ENCODE measurements around the gene GPALPP1.

Gene GPALPP1

DNA sequence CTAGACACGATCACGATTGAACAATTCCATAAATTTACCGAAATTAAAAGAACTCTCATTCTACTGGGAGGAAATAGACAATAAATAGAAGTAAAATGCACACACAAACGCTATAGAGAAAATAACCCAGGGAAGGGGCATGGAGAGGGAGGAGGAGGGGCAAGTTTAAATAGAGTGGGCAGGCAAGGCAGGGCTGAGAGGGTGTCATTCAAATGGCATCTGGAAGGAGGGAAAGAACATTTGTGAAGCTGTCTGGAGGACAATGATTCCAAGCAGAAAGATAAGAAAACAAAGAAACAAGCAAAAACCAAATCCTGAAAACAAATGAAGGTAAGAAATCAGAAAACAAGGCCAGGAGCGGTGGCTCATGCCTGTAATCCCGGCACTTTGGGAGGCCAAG, 85.4 kb downstream of the GPALPP1 start:
- no peak overlapping the region for H3K4me3 ChIP-seq (ENCODE audit: low read length)
- DNase-seq (ENCODE audit: low read depth) = no peak
- TF ChIP-seq, protein P1, sequence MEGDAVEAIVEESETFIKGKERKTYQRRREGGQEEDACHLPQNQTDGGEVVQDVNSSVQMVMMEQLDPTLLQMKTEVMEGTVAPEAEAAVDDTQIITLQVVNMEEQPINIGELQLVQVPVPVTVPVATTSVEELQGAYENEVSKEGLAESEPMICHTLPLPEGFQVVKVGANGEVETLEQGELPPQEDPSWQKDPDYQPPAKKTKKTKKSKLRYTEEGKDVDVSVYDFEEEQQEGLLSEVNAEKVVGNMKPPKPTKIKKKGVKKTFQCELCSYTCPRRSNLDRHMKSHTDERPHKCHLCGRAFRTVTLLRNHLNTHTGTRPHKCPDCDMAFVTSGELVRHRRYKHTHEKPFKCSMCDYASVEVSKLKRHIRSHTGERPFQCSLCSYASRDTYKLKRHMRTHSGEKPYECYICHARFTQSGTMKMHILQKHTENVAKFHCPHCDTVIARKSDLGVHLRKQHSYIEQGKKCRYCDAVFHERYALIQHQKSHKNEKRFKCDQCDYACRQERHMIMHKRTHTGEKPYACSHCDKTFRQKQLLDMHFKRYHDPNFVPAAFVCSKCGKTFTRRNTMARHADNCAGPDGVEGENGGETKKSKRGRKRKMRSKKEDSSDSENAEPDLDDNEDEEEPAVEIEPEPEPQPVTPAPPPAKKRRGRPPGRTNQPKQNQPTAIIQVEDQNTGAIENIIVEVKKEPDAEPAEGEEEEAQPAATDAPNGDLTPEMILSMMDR (IDR thresholded peaks at IDR 0.05; ENCODE audit: insufficient read depth, low read depth, low read length, missing control alignments) = no peak

DNA sequence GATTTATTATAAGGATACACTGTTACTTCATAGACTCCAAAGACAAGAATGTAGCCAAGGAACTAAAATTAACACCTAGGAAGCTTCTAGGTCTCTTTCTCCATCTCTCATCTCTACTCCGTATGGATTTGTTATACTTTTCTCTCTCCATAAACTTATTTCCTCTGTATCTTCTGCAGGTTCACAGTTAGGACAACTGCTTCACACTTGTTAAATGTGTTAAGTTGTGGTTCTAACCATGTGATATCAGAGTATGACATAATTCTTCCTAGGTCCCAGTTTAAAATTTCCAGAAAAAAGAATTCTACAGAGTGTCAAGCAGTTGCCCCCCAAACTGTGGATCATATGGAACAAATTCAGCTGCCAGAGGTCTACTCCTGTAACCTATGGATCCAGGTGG, 88.7 kb downstream of the GPALPP1 start:
- DNase-seq (ENCODE audit: low read depth) = no peak
- H3K4me3 ChIP-seq (ENCODE audit: low read length) = no peak overlapping the region
- TF ChIP-seq, protein P1 (IDR thresholded peaks at IDR 0.05; ENCODE audit: insufficient read depth, low read depth, low read length, missing control alignments) = no peak
